T1000 (cell line): ENCODE data around the gene ALOX15.
"Not testable (repeated sequence)": the region's sequence is repeated elsewhere in the genome, so short reads cannot be mapped to it uniquely, and the experiment has no call there.

Source experiments
- DNase-seq: peaks from one replicate; lab custom pipeline; 2025; ENCODE audit warnings: mixed read lengths; lab: John Stamatoyannopoulos, UW

Gene ALOX15, protein sequence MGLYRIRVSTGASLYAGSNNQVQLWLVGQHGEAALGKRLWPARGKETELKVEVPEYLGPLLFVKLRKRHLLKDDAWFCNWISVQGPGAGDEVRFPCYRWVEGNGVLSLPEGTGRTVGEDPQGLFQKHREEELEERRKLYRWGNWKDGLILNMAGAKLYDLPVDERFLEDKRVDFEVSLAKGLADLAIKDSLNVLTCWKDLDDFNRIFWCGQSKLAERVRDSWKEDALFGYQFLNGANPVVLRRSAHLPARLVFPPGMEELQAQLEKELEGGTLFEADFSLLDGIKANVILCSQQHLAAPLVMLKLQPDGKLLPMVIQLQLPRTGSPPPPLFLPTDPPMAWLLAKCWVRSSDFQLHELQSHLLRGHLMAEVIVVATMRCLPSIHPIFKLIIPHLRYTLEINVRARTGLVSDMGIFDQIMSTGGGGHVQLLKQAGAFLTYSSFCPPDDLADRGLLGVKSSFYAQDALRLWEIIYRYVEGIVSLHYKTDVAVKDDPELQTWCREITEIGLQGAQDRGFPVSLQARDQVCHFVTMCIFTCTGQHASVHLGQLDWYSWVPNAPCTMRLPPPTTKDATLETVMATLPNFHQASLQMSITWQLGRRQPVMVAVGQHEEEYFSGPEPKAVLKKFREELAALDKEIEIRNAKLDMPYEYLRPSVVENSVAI

DNA sequence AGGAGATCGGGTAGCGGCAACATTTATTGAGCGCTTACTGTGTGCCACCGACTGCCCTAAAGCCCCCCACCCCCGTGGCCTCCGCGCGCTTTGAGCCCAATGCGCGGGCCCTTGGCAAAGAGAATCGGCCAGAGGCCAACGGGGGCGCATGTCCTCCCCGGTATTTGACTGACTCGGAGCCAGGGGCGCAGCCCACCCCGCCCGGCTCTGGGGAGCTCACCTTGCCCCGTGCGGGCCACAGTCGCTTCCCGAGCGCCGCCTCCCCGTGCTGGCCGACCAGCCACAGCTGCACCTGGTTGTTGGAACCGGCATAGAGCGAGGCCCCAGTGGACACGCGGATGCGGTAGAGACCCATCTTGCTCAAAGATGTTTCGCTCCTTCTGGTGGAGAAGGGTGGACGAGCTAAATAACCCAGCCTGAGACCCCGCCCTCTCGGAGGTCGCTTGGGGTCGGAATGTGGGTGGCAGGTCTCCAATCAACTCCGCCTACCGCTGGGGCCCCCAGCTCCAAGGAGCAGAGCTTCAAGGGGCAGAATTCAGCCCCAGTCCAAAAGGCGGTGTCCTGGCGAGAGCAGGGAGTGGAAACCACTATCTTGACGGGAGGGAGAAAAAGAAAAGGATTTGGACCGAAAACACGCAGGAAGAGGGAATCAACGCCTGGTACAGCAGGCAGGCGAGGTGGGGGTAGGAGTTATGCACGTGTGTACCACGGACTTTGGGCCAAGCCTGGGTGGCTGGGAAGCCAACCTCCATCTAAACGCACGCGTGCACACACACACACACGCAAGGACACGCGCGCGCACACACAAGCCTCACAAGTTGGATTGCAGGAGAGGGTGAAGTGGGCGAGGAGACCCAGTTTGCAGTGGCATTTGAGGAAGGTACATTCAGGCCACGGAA, at the start of gene ALOX15:
TSS of gene ALOX15 (minus strand) at position 382 of the 899 bp plus-strand sequence. CDS start at position 355, 27 bp downstream.
- no peak for DNase-seq

GRCh38 chr17:4690745-4691144, 49.3 kb upstream of the ALOX15 start:
- no peak for DNase-seq

DNA sequence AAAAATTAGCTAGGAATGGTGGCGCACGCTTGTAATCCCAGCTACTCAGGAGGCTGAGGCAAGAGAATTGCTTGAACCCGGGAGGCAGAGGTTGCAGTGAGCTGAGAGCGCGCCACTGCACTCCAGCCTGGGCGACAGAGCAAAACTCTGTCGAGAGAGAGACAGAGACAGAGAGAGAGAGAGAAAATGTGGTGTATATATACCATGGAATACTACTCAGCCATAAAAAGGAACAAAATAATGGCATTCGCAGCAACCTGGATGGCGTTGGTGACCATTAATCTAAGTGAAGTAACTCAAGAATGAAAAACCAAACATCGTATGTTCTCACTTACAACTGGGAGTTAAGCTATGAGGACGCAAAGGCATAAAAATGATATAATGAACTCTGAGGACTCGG, 48.4 kb upstream of the ALOX15 start:
- not testable (repeated sequence) for DNase-seq

GRCh38 chr17:4683739-4684138, 42.3 kb upstream of the ALOX15 start:
- not testable (repeated sequence) for DNase-seq

DNA sequence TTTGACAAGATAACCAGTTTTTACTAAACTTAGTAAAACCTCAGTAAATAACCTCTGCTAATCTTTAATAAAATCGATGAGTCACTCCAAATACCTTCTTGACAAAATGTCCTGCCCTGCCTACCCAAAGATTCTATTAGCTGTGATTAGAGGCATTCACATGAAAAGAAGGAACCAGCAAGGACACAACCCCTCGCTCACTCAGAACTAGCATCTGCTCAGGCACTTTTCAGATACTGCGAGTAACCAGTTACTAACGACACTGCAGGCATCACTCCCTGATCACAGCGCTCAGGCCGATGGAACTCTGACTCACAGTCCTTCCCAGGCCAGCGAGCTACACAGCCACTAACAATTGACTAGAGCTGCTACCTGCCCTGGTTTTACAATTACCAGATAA, 38.2 kb upstream of the ALOX15 start:
- DNase-seq, result peak; percentile 3

DNA sequence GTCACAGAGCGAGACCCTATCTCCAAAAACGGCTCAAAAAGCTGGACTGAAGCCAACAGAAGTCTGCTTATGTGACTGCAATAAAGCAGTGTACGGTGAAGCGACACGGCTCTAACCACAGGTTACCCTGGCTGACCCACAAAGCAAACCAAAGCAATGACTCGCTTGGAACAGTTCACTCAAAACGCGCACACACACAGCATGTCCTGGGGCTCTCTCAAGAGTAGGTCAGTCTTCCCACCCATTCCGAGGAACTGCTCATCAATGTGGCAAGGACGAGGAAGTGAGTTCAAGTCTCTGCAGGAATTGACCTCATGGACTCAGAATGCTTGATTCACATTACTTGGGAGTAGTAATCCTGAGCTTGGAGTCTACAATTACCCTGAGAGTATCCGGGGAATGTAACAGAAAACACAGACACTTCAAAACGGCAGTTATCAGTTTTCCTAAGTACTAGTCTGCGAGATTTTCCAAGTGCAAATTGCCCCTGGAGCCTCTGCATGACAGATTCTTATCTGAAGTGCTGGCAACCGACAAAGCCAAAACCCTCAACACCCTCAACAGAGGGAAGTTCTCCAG, 37.1 kb upstream of the ALOX15 start:
- peak; percentile 31 for DNase-seq

DNA sequence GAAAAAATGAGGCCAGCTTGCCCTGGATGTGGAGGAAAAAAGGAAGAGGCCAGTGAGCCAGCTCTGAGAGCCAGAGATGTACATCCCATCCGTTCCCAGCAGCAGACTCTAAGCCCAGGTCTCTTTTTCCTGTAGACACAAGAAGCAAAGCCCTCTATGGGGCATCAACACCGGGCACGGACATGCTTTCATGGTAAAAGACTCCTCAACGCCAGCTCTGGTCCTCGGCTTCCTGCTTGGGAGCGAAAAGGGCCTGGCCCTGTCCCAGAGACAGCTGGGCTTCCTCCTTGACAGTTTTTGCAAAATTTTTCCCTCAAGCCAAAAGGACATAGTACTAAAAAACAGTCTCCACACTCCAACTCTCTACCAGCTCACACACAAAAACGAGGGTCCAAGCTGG, 35.3 kb upstream of the ALOX15 start:
- no peak for DNase-seq

DNA sequence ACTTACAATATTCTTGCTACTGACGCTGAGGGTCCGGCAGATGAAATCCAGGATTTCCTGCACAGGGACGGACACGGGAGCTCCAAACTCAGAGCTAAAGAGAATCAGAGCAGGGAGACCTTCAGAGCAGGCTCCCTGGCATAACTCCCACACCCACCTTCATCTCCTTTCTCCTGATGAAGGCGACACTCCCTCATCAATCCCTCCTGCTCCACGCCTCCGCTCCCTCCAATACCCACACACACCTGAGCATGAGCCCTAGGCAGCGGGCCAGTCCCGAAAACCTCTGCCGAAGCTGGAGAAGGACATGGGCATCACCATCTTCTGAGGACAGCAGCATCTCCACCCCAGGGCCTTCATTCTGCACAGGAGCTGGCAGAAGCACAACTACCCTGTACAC, 34.3 kb upstream of the ALOX15 start:
- no peak for DNase-seq

DNA sequence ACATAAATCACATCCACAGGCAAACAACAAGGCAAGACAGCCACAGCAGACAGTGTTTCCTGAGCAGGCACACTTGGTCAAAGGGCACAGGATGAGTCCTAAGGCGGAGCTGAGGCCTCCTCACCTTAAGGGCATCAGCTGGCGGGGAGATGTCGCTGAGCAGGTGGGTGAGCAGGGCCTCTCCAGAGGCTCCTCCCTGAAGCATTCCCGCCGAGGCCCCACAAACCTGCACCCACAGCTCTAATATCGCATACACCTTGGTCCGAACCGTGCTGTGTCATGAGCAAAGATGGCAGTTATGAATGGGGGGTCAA, 33.2 kb upstream of the ALOX15 start:
- DNase-seq, result no peak

DNA sequence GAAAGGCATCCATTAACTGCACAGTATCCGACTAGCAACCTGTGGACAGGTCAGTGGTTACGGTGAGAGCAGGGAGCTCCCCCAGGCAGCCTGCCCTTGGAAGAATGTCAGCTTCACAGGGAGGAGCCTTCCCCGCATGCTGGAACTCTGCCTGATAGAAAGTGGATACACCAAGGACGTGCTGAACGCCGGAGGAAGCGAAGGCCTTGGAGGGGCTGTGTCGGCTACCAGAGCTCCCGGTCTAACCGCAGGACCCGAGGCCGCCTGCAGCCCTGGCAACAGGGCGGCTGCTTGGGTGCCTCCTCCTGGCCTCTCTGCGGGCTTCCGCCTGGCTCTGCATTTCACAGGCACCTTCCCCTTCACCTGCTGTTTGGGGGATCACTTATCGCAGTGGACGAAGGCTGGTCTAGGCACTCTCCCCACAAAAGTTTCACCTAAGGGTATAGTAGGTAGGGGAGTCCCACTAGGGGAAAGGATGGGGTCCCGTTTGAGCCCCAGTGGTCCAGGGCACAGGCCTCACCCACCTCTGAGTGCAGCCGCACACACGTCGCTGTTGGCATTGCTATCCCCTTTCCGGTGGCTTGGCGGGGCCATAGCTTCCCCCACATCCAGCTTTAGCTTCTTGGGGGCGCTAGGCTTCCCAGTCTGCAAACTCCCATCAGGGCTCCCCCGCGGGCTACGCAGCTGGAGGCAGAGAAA, 32.7 kb upstream of the ALOX15 start:
- no peak for DNase-seq

DNA sequence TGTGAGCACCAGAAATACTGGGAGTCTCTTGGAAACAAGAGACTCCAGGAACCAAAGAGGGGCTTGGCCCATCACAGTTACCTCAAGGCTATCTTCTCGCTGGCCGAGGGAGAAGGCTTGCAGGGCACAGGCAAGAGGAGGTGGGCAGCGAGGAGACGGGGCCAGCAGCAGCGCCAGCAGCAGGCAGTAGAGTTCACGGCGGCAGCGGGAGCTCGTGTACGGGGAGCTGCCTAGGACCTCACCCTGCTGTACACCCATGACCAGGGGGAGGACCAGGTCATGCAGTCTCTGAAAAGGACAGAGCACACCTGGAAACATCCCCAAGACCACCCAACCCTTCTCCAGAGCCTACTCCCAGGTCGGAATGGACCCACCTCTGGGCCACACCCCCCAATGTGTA, 31.7 kb upstream of the ALOX15 start:
- DNase-seq, result no peak

DNA sequence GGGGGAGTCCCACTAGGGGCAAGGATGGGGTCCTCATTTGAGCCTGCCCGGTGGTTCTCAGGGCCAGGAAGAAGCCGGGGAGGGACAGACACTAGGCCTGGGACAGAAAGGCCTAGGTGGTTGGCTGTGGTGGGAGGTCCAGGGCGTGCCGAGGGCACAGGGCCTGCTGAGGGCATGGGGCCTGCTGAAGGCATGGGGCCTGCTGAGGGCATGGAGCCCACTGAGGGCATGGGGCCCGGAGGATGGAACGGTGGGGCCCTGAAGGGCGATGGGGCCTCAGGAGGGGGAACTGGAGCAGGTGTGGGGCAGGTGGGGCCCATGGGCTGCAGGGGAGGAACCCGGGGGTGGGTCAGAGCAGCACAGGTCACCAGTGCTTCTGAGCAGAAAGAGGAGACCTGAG, 31.3 kb upstream of the ALOX15 start:
- DNase-seq, result no peak

GRCh38 chr17:4672055-4672630, 30.7 kb upstream of the ALOX15 start:
- DNase-seq, result no peak

DNA sequence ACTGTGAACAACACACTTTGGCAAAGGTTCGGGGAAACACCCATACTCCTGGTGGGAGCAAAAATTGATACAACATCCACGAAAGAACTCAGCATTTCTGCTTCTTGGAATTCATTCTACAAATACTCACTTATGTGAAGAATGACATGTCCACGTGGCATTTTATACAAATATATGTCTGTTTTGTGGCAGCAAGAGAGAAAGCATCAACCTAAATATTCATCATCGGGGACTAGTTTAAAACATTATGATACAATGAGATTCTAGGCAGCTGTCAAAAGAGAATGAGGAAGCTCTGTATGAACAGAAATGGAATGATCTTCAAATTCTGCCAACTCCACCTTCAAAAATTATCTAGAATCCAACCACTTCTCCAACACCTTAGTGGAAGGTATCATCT, 25.7 kb upstream of the ALOX15 start:
- DNase-seq, result no peak

- no peak for DNase-seq
Measured at GRCh38 chr17:4666296-4666695, 24.8 kb upstream of the ALOX15 start.

- DNase-seq, result no peak
Measured at GRCh38 chr17:4665027-4665426, 23.5 kb upstream of the ALOX15 start.

GRCh38 chr17:4664230-4664629, 22.8 kb upstream of the ALOX15 start:
- DNase-seq, result no peak

GRCh38 chr17:4663711-4664110, 22.2 kb upstream of the ALOX15 start:
- no peak for DNase-seq

DNA sequence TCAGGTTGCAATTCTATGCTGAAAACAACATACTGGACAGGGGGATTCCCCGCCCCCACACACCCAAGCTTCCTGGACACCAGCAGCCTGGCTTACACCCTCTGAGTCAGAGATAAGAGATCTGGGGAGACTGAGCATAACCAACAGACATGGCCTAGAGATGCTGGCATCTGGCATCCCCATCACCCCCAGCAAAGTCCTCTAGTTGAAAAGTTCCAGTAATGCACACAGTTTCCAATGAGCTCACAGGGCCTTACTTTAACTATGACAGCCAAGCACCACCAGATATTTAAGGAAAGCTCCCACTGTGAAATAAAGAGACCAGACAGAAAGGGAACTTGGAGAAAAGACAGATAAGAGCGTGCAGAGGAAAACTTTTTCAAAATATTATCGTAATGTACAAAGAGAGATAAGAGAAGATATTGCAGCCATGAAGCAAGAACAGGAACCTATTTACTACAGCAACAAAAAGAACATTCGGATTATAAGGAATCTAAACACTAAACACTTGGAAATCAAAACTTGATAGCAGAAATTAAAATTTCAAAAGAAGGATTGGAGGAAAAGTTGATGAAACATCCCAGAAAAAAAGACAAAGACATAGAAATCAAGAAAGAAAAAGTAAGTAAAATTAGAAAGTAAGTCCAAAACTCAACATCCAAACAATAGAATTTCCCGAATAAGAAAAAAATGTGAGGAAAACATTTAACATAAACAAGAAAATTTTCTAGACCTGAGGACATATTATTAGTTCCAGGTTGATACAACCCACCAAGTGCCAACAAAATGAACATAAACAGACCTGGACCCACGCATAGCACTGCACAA, 17.2 kb upstream of the ALOX15 start:
- no peak for DNase-seq

DNA sequence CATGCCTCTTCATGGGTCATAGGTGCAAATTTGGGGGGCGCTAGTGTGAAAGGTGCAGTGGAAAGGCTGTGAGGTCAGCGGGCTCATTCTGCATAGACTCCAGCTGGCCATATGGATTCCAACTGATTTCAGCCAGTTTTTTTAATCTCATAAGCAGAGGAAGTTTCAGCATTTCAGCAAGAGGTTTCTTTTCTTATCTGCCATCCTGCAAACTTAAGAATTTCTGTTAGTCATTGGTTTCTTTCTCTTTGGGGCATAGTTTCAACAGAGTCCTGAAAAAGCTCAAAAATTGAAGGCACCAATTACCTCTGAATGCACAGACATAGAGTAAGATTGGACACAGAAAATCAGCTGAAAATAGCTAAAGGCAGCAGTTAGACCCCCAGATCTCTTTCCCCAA, 16.2 kb upstream of the ALOX15 start:
- DNase-seq, result no peak
